Regular cardiac myocyte (primary cell): ENCODE data around the gene ZNF714. TPM values are rescaled to one million over a fixed set of nuclear protein-coding genes. Genes with fewer than 3 reads are reported as not detected.

ENCODE experiments used
- total RNA-seq: library from RNA; depleted of rRNA; stranded (reverse); fragments of >200 nt; gene quantifications from 2 replicates; pipeline ENCODE4 v1.2.3, GENCODE V29; 2014

The ZNF714 gene
- total RNA-seq: 3.1 and 9.2 TPM in 2 replicates

DNA sequence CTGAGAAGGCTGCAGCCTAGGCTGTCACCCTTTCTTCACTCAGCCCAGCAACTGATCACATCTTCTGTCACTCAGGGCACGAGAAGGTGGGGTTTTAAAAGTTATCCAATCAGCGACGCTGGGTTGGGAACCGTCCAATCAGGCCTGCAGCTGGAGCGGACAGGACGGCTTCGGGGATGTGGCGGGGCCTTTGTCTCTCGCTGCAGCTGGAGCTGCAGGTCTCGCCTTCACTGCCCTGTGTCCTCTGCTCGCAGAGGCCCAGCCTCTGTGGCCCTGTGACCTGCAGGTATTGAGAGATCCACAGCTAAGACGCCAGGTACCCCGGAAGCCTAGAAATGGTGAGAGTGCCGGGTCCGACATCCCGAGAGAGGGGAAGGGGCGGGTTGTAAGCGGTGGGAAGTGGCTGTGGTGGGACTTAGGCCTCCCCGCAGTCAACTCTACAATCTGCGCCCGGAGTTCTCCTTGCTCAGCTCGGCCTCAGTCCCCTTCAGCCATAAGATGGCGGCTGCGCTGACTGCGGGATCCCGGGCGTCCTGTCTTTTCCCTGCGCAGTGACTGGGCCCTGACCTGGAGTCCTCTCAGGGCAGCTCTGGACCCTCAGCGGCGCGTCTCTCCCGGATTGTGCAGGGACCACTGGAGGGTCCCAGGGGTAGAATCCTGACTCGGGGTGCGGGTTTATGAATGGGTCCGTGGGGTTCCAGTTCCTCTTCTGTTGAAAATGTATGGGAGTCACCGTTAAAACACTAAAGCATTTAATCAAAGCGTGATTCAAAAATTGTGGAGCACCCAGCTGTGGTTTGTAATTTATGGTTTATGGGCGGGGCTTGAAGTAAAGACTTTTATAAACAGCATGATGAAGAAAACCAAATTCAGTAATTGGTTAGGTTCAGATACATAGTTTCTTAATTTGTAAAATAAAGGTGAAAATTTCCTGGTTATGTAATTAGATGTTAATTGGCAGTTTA is at the start of gene ZNF714:
Gene ZNF714 (plus strand): TSS at position 193 of the 965 bp plus-strand sequence. CDS start 16,066 bp downstream, outside the sequence.

DNA sequence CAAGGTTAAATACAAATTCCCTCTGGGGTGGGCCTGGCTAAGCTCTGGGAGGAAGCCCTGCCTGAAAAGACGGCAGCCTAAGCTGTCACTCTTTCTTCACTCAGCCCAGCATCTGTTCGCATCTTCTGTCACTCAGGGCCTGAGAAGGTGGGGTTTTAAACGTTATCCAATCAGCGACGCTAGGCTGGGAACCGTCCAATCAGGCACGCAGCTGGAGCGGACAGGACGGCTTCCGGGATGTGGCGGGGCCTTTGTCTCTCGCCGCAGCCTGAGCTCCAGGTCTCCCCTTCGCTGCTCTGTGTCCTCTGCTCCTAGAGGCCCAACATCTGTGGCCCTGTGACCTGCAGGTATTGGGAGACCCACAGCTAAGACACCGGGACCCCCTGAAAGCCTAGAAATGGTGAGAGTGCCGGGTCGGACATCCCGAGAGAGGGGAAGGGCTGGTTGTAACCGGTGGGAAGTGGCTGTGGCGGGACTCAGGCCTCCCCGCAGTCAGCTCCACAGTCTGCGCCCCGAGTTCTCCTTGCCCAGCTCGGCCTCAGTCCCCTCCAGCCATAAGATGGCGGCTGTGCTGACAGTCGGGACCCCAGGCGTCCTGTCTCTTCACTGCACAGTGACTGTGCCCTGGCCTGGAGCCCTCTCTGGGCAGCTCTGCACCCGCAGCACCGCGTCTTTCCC is 59.9 kb downstream of the ZNF714 start, which contains the start of gene ZNF431:
Gene ZNF431 (plus strand): TSS at position 254 of the 678 bp plus-strand sequence. CDS start 144 bp downstream, at position 398.

Other genes with a start within 250 kb of the ZNF714 start
- gene ZNF85, start 159.0 kb upstream of the ZNF714 start, total RNA-seq: 4.8 and 11.9 TPM in 2 replicates
- gene ZNF430, start 61.5 kb upstream of the ZNF714 start, total RNA-seq: 5.0 and 8.7 TPM in 2 replicates
- 2.3 and 7.0 TPM in 2 replicates for gene ZNF431, start 59.8 kb downstream of the ZNF714 start, total RNA-seq
- gene ZNF708, start 247.2 kb downstream of the ZNF714 start, total RNA-seq: 3.6 and 5.9 TPM in 2 replicates